NCI-H345 treated with DMSO at 0.1 percent for 48 hours (cell line): Measurements from ENCODE around the gene TGFBR3.

Experiments
- DNase-seq: peaks from one replicate; lab custom pipeline; 2025; ENCODE audit not compliant: unreplicated experiment; lab: John Stamatoyannopoulos, UW

The TGFBR3 gene

GRCh38 chr1:91827459-91828321 is 58.3 kb downstream of the TGFBR3 start:
- DNase-seq = no peak

- DNase-seq = no peak
Observed at GRCh38 chr1:91827087-91827458, 58.9 kb downstream of the TGFBR3 start.

- DNase-seq = no peak
Observed at GRCh38 chr1:91826649-91827048, 59.3 kb downstream of the TGFBR3 start.

- no peak for DNase-seq
Observed at GRCh38 chr1:91826248-91826647, 59.7 kb downstream of the TGFBR3 start.

- DNase-seq = no peak
Observed at GRCh38 chr1:91821126-91821868, 64.7 kb downstream of the TGFBR3 start.

GRCh38 chr1:91819038-91819788 is 66.7 kb downstream of the TGFBR3 start:
- no peak for DNase-seq

- DNase-seq = no peak
Observed at GRCh38 chr1:91818713-91818975, 67.3 kb downstream of the TGFBR3 start.

DNA sequence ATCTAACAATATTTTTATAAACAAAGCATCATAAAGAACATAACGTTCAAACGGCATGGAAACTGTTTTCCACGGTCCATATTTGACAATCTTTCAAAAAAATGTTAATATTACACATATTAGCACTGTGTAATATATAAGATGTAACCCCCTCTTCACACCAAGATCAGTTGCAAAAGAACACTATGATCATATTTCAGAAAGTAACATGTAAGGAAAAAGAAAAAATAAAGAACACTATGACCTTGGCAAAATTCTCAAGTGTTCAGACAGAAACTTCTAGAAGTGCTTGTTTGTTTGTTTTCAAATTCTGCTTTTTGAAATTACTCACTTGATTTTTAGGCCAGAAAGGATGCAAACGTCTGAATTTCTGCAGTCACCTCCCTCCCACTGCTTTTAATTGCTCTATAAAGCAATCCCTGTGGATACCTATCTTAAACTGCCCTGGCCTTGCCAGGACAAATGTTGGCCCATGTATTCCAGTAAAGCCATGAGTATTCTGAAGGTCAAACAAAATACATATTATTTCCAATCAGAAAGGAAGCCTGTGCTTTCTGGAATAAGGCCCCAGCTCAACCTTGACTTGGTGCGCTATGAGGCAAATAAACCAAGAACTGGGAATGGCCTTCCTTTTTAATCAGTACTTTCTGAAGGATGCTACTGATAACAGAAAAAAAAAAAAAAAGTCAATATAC is 68.6 kb downstream of the TGFBR3 start:
- DNase-seq = no peak

DNA sequence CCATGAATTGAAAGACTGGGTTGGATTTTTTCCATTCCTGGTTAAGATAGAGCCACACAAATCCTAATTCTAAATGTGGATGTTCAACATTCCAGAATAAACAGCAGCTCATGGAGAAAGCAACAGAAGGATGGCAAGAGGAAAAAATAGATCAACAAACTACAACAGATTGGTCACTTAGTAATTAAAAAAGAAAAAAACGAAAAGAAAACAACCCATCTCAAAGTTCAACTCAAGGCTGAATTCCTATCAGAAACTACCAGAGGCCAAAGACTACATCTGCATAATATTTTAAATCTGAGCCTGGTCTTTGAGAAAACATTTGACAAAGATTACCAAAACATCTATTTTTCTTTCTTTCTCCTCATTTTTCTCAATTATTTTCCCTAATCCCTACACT is 69.9 kb downstream of the TGFBR3 start:
- no peak for DNase-seq

DNA sequence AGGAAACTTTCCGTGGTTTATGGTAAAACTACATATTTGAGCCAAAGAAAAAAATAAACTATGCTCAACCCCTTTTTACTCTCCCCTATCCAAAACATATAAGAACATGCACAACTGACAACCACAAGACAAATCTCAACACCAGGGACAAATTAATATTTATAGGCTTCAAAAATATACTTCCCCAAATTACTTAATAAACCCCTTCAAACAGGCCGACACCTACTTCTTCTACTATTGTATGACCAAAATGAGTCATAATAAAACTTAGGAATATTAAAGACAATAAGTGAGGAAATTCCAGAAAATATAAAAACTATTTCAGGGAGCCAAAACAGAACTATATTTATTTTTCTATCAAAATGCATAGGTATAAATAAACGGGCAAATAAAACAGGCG is 71.5 kb downstream of the TGFBR3 start:
- DNase-seq = no peak

GRCh38 chr1:91813813-91814212 is 72.1 kb downstream of the TGFBR3 start:
- no peak for DNase-seq

DNA sequence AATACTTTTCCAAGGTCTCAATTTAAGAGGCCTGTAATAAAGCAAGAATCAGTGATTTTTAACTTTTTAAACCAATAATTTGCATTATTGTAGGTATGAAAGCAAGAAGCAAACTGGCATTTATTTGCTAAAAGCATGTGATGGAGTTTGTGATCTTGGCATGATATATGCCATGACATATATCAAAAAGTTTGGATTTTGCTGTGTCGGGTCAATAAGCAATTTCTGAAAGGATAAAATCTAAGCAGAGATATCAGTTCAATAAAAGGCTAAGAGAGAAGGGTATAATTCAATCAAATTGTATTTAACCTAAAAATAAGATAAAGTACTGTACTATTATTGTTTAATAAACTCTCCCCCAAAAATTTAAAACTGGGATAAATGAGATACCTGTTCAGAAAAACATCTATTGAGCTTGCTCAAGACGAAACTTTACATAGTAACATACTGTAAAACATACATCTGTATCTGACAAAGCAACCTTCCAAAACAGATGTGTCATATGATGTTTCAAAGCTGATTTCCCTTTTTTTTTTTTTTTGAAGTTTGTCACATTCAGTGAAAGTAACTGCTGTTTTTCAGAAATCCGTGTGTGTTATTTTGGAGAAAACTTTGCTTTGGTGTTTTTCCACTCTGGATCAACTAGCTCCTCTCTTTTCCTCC is 74.5 kb downstream of the TGFBR3 start:
- DNase-seq = no peak

DNA sequence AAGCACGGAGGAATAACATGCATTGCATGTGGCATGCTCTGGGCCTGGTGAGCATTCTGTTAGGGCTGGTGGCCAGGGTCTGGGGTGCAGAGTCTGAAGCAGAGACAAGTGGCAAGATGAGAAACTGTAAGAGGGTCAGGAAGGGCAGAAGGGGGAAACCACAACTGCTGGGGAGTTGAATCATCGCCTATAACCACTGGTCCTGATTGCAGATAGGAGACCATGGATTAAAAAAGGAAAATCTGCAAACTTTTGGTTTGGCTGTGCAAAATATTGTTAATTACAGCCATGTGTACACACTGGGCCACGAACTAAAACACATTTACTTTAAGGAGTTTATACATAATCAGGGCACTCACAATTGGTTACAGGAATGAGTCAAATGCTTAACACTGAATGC is 76.6 kb downstream of the TGFBR3 start:
- DNase-seq = no peak

DNA sequence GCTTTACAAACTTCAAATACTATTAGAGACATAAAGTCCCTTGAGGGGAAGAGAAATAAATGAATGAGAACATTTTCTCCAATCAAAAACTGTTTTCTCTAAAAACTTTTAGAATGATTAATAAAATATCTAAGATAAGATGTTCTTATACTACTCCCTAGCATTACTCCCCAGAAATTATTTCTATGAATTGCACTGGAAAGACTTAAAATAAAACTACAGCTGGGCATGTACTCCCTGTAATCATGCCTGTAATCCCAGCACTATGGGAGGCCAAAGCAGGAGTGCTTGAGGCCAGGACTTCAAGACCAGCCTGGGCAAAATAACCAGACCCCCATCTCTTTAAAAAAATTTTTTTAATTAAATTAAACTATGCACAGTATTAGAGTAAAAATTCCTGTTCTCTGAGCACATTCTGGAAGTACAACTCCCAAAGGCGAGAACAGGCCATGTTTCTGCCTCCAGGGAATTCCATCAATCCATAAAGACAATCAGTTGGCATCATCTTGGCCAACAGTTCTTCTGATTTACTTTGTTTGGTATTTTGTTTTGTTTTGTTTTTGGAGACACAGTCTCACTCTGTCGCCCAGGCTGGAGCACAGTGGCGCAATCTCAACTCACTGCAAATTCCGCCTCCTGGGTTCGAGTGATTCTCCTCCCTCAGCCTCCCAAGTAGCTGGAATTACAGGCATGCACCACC is 77.9 kb downstream of the TGFBR3 start:
- DNase-seq = no peak

- no peak for DNase-seq
Observed at GRCh38 chr1:91806769-91807700, 78.9 kb downstream of the TGFBR3 start.

DNA sequence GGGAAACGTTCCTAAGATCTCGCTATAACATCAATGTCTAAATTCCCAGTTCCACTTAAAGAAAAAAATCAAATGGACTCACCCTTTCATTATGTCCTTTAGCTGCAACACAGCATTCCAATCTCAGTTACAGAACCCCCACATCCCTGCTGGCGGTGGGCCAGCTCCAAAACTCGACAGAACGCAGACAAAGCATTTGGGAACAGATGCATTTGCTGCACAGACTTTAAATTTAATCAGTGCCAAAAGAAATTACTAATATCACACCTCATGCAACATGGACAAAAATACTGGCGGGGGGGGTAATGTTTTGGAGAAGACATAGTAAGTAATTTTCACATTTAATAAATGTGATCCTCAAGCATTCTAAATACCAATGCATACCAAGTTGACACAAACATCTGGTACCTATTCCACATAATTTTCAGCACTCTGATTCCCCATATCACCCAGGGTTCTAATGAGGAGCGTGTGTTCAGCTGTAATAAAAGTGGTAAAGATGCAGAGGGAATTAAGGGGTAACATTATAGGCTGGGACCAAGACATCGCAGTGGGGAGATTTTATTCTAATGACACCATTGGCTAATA is 79.7 kb downstream of the TGFBR3 start:
- DNase-seq = no peak

- DNase-seq = no peak
Observed at GRCh38 chr1:91805311-91805801, 80.6 kb downstream of the TGFBR3 start.

DNA sequence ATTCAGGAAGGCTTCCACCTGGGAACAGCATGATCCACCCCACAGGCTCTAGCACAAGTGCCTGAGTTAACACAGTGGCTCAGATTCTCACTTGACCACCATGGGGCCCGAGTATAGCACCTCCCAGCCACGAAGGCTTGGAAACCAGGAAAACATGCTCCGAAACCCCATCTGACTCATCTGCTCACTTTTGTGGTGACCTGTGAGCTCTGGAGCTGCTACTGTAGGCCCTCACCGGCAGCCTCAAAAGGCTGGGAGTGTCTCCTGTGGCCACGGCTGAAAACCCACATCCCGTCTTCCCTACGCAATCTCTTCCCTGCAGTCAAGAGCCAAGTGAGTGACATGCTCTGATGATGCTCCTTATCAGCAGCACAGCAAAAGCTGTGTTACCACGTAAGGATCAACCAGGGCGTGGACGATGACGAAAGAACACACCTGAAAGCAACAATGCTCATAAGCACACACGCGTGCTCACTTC is 81.4 kb downstream of the TGFBR3 start:
- DNase-seq = no peak
